ENCODE measurements around the gene RARRES1. TPM values are rescaled to one million over a fixed set of nuclear protein-coding genes. Genes with fewer than 3 reads are reported as not detected.
"Not testable (repeated sequence)": the region's sequence is repeated elsewhere in the genome, so short reads cannot be mapped to it uniquely, and the experiment has no call there.

RARRES1 gene
- total and polyA plus RNA-seq, 2 experiments from 2014 or later: 1.2 to 1.7 TPM

DNA sequence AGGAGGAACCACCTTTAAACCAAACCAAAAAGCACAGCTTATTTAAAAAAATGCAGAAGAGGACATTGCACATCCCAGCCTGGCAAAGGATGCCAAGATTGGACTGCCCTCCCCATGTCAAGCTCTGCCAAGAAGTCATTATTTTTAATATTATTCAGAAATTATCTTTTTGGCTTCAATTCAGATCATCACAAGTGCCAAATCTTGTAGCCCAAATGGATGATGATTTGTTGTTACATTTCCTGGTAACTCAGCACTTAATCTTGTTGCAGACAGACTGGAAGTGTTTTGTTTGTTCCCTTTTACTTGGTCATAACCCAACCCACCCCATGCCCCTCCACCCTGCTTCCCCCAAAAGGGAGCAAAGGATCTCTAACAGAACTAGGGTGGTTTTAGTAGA lies 31.7 kb downstream of the RARRES1 start:
- H4K20me1 ChIP-seq (ENCODE audit: insufficient read depth): no peaks in the 10 kb centered on the region
- in situ Hi-C loops (cut with MboI): no loop called here
- no peak overlapping the region for H3K9ac ChIP-seq
- TF ChIP-seq EZH2phosphoT487 (IDR thresholded peaks at IDR 0.05; ENCODE audit: insufficient read depth, low read depth) (no peak), EZH2 (IDR thresholded peaks at IDR 0.05; ENCODE audit: insufficient read depth, poor library complexity, severe bottlenecking) (no peak)
- peaks cover 53% of the 10 kb centered on the region for H3K4me1 ChIP-seq (ENCODE audit: insufficient read depth)
- no peak overlapping the region for H3K4me2 ChIP-seq (ENCODE audit: unreplicated experiment)
- no peak for DNase-seq
- H3K27me3 ChIP-seq (replicated peaks; ENCODE audit: insufficient read depth): no peaks in the 10 kb centered on the region
- H2AFZ ChIP-seq: no peak overlapping the region
- H3K36me3 ChIP-seq (ENCODE audit: low read depth): no peaks in the 10 kb centered on the region
- H3K79me2 ChIP-seq (ENCODE audit: insufficient read depth): peaks cover 12% of the 10 kb centered on the region
- no peaks in the 10 kb centered on the region for H3K9me2 ChIP-seq (ENCODE audit: insufficient read depth)
- no peak overlapping the region for H3K4me3 ChIP-seq
- H3K27ac ChIP-seq: no peak overlapping the region
- no peaks in the 10 kb centered on the region for H3K9me3 ChIP-seq (ENCODE audit: low read depth)
- peaks cover 37% of the 10 kb centered on the region for H3F3A ChIP-seq (ENCODE audit: insufficient read depth)

DNA sequence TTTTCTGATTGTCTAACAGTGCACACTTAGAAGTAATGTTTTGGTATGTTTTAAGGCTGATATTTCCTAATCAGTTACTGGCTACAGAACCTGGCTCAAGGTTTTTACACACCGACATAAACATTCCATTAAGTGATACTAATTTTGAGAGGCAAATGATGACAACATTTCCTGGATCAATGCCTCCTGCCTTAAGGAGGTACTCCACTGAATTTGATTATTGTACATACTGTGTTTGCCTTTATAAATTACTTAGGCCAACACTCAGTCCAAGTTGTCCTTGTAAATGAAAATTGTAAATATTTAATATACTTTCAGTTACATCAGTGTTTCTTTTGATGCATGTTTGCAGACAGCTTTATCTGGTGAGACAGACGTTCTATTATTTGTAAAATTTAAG lies 35.6 kb downstream of the RARRES1 start:
- no peak overlapping the region for H3K4me2 ChIP-seq (ENCODE audit: unreplicated experiment)
- TF ChIP-seq EZH2 (IDR thresholded peaks at IDR 0.05; ENCODE audit: insufficient read depth, poor library complexity, severe bottlenecking): no peak
- TF ChIP-seq EZH2phosphoT487 (IDR thresholded peaks at IDR 0.05; ENCODE audit: insufficient read depth, low read depth): no peak

DNA sequence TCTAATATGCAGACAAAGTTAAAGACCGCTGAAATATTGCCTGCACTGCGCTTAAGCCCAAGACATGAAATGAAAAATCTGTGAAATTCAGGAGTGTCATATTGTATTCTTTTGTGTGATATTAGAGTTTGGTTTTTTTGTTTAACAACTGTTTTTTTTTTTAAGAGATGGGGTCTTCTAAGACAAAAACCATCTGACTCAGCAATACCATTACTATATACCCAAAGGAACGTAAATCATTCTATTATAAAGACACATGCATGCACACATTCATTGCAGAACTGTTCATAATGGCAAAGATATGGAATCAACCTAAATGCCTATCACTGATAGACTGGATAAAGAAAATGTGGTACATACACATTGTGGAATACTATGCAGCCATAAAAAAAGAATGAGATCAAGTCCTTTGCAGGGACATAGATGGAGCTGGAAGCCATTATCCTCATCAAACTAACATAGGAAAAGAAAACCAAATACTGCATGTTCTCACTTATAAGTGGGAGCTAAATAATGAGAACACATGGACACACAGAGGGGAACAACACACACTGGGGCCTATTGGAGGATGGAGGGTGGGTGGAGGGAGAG lies 38.3 kb downstream of the RARRES1 start:
- H3K9me2 ChIP-seq (ENCODE audit: insufficient read depth); H3K79me2 ChIP-seq (ENCODE audit: insufficient read depth); H3K4me1 ChIP-seq (ENCODE audit: insufficient read depth); H3F3A ChIP-seq (ENCODE audit: insufficient read depth); DNase-seq; H4K20me1 ChIP-seq (ENCODE audit: insufficient read depth); in situ Hi-C loops (cut with MboI); H3K4me2 ChIP-seq (ENCODE audit: unreplicated experiment); H3K27me3 ChIP-seq (replicated peaks; ENCODE audit: insufficient read depth); H3K4me3 ChIP-seq; H3K9me3 ChIP-seq (ENCODE audit: low read depth); H2AFZ ChIP-seq; H3K9ac ChIP-seq; H3K27ac ChIP-seq: not testable (repeated sequence)
- 62 to 63% methylated on average over 3 of the region's 3 CpGs for WGBS, 2 experiments (ENCODE audit: low coverage in 1 of 2, low lambda C conversion rate in 2 of 2, missing lambda C conversion rate in 2 of 2)
- H3K36me3 ChIP-seq (ENCODE audit: low read depth): peaks cover 32% of the 10 kb centered on the region

More for the DNA sequence above, 35.6 kb downstream of the RARRES1 start:
- 36 to 38% methylated on average over 2 of the region's 2 CpGs for WGBS, 2 experiments (ENCODE audit: low coverage in 1 of 2, low lambda C conversion rate in 2 of 2, missing lambda C conversion rate in 2 of 2)
- no peaks in the 10 kb centered on the region for H3K9me2 ChIP-seq (ENCODE audit: insufficient read depth)
- no peak overlapping the region for H3K9ac ChIP-seq
- no peak overlapping the region for H3K4me3 ChIP-seq
- H4K20me1 ChIP-seq (ENCODE audit: insufficient read depth): no peaks in the 10 kb centered on the region
- H3K79me2 ChIP-seq (ENCODE audit: insufficient read depth): no peaks in the 10 kb centered on the region; the same call in 1 of the 2 replicates
- no peak overlapping the region for H2AFZ ChIP-seq
- H3K27me3 ChIP-seq (replicated peaks; ENCODE audit: insufficient read depth): no peaks in the 10 kb centered on the region
- in situ Hi-C loops (cut with MboI): no loop called here
- peaks cover 15% of the 10 kb centered on the region for H3K36me3 ChIP-seq (ENCODE audit: low read depth)
- no peaks in the 10 kb centered on the region for H3K9me3 ChIP-seq (ENCODE audit: low read depth)
- no peak overlapping the region for H3K27ac ChIP-seq
- H3K4me1 ChIP-seq (ENCODE audit: insufficient read depth): peaks cover 24% of the 10 kb centered on the region
- peak; percentile 72 for DNase-seq
- H3F3A ChIP-seq (ENCODE audit: insufficient read depth): peaks cover 6% of the 10 kb centered on the region

DNA sequence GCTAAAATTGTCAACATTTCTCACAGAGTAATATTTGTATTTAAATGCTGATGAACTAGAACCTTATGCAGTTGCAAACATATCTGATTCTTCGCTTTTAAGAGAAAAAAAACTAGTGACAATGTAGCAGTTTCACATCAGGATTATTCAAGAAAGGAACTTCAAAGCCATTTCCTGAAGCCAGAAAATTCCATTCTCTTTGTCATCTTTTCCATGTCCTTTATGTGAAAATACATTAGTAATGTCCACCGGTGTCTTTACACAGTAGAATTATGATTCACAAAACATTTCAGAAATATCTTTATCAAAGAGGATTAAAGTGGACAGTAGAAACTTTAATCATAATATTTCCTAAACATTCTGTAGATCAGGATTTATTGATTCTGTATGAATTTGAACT lies 47.1 kb downstream of the RARRES1 start:
- DNase-seq: peak; percentile 70
- Histone ChIP-seq H3K36me3 (ENCODE audit: low read depth) (peaks cover 2% of the 10 kb centered on the region), H3K4me2 (ENCODE audit: unreplicated experiment) (peak overlapping the region; percentile 16), H3K4me3 (no peak overlapping the region), H3K27me3 (replicated peaks; ENCODE audit: insufficient read depth) (no peaks in the 10 kb centered on the region), H3K9me3 (ENCODE audit: low read depth) (no peaks in the 10 kb centered on the region), H2AFZ (no peak overlapping the region), H3K27ac (no peak overlapping the region), H3K79me2 (ENCODE audit: insufficient read depth) (peaks cover 2% of the 10 kb centered on the region; the same call in 1 of the 2 replicates), H3K9ac (no peak overlapping the region; the same call in 1 of the 2 replicates), H3K4me1 (ENCODE audit: insufficient read depth) (peaks cover 30% of the 10 kb centered on the region), H3F3A (ENCODE audit: insufficient read depth) (peaks cover 17% of the 10 kb centered on the region), H4K20me1 (ENCODE audit: insufficient read depth) (no peaks in the 10 kb centered on the region), H3K9me2 (ENCODE audit: insufficient read depth) (no peaks in the 10 kb centered on the region)
- WGBS, 2 experiments (ENCODE audit: low coverage in 1 of 2, low lambda C conversion rate in 2 of 2, missing lambda C conversion rate in 2 of 2): 44 to 54% methylated on average over 2 of the region's 2 CpGs
- in situ Hi-C loops (cut with MboI): no loop called here
- TF ChIP-seq EZH2 (IDR thresholded peaks at IDR 0.05; ENCODE audit: insufficient read depth, poor library complexity, severe bottlenecking): no peak
- no peak for TF ChIP-seq EZH2phosphoT487 (IDR thresholded peaks at IDR 0.05; ENCODE audit: insufficient read depth, low read depth)

Data from GM23248 (cell line).